MM.1S (cell line): Measurements from ENCODE around the gene LRIT2.

ENCODE experiments used
- DNase-seq: peaks from one replicate; pipeline ENCODE4 v3.0.0-alpha.2; 2015
- H2AFZ ChIP-seq: fragments of 300-600 bp; sonication (generic); 2 replicates; pipeline ENCODE4 v1.6.0; 2016; ENCODE audit warnings: antibody characterized with exemption, low read length
- H3F3A ChIP-seq: fragments of 300-600 bp; sonication (generic); 2 replicates; pipeline ENCODE4 v1.6.1; 2016; ENCODE audit warnings: mild to moderate bottlenecking, antibody characterized with exemption, low read length, moderate library complexity, mixed read lengths; ENCODE audit not compliant: insufficient read depth
- H3K27ac ChIP-seq: fragments of 300-600 bp; sonication (generic); 2 replicates; pipeline ENCODE4 v1.5.1; 2016; ENCODE audit warnings: mild to moderate bottlenecking, low read length
- H3K27me3 ChIP-seq: fragments of 300-600 bp; sonication (generic); replicated peaks from 2 replicates; pipeline ENCODE4 v1.6.0; 2016; ENCODE audit warnings: low read length; ENCODE audit not compliant: insufficient read depth
- H3K36me3 ChIP-seq: fragments of 300-600 bp; sonication (generic); replicated peaks from 2 replicates; pipeline ENCODE4 v1.6.1; 2016; ENCODE audit warnings: mild to moderate bottlenecking, low read length, mixed read lengths; ENCODE audit not compliant: insufficient read depth
- H3K4me1 ChIP-seq: fragments of 300-600 bp; sonication (generic); 2 replicates; pipeline ENCODE4 v1.6.1; 2016; ENCODE audit warnings: low read length, mixed read lengths
- H3K4me2 ChIP-seq: fragments of 300-600 bp; sonication (generic); 2 replicates; pipeline ENCODE4 v1.6.0; 2016; ENCODE audit warnings: low read depth, low read length
- H3K4me3 ChIP-seq: fragments of 300-600 bp; sonication (generic); 2 replicates; pipeline ENCODE4 v1.5.1; 2016; ENCODE audit warnings: low read length, mixed read lengths
- H3K79me2 ChIP-seq: fragments of 300-600 bp; sonication (generic); 2 replicates; pipeline ENCODE4 v1.6.1; 2016; ENCODE audit warnings: mixed run types, low read length, mixed read lengths
- H3K9ac ChIP-seq: fragments of 300-600 bp; sonication (generic); 2 replicates; pipeline ENCODE4 v1.6.1; 2016; ENCODE audit warnings: low read length, mixed read lengths
- H3K9me2 ChIP-seq: fragments of 300-600 bp; sonication (generic); replicated peaks from 2 replicates; pipeline ENCODE4 v1.6.1; 2016; ENCODE audit warnings: mild to moderate bottlenecking, low read length, mixed read lengths; ENCODE audit not compliant: insufficient read depth
- H3K9me3 ChIP-seq: fragments of 300-600 bp; sonication (generic); replicated peaks from 2 replicates; pipeline ENCODE4 v1.6.1; 2016; ENCODE audit warnings: mild to moderate bottlenecking, low read length, mixed read lengths; ENCODE audit not compliant: insufficient read depth
- H4K20me1 ChIP-seq: fragments of 300-600 bp; sonication (generic); 2 replicates; pipeline ENCODE4 v1.6.1; 2016; ENCODE audit warnings: mild to moderate bottlenecking, low read length, moderate library complexity, mixed read lengths; ENCODE audit not compliant: insufficient read depth
- CTCF ChIP-seq: fragments of 300-600 bp; sonication (generic); IDR thresholded peaks from 2 replicates; pipeline ENCODE4 v1.5.1; 2016; ENCODE audit warnings: antibody characterized with exemption, low read length, mixed read lengths
- EZH2 ChIP-seq: fragments of 300-600 bp; sonication (generic); optimal IDR thresholded peaks from 2 replicates; pipeline ENCODE3; 2017; ENCODE audit warnings: low read depth, mild to moderate bottlenecking, antibody characterized with exemption, low read length, mixed read lengths
- EZH2phosphoT487 ChIP-seq: fragments of 300-600 bp; sonication (generic); IDR thresholded peaks from 2 replicates; pipeline ENCODE4 v1.6.1; 2018; ENCODE audit warnings: antibody characterized with exemption, low read length

Gene LRIT2

DNA sequence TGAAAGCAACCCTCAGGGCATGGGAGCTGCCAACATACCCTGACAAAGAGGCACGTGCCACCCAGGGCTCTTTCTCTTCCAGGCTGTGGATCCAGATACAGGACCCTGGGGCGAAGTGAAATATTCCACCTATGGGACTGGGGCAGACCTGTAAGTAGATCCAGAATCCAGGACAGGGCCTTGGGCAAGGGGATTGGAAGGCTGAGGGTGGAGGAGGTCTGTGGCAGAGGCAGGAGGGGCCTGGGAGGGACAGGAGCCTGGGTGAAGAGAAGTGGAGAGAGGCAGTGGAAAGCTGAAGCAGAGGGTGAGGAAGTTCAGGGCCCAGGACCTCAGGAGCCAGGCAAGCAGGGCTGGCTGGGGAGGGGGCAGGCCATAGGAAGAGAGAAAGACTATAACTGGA lies 13.8 kb downstream of the LRIT2 start:
- no peak overlapping the region for H2AFZ ChIP-seq
- no peak overlapping the region for H3K9ac ChIP-seq
- TF ChIP-seq CTCF (no peak), EZH2 (no peak), EZH2phosphoT487 (no peak)
- H3K36me3 ChIP-seq: no peaks in the 10 kb centered on the region
- no peaks in the 10 kb centered on the region for H3K79me2 ChIP-seq
- no peaks in the 10 kb centered on the region for H3K9me3 ChIP-seq
- H3K27me3 ChIP-seq: no peaks in the 10 kb centered on the region
- no peaks in the 10 kb centered on the region for H3K4me1 ChIP-seq
- H3F3A ChIP-seq: no peaks in the 10 kb centered on the region
- H3K27ac ChIP-seq: no peak overlapping the region
- H3K4me3 ChIP-seq: no peak overlapping the region
- H3K9me2 ChIP-seq: no peaks in the 10 kb centered on the region
- no peaks in the 10 kb centered on the region for H4K20me1 ChIP-seq
- no peak for DNase-seq
- H3K4me2 ChIP-seq: no peak overlapping the region

- no peak for DNase-seq
- no peaks in the 10 kb centered on the region for H4K20me1 ChIP-seq
- H2AFZ ChIP-seq: no peak overlapping the region
- no peaks in the 10 kb centered on the region for H3K27me3 ChIP-seq
- no peaks in the 10 kb centered on the region for H3F3A ChIP-seq
- H3K9ac ChIP-seq: no peak overlapping the region
- H3K4me1 ChIP-seq: no peaks in the 10 kb centered on the region
- no peaks in the 10 kb centered on the region for H3K9me2 ChIP-seq
- H3K36me3 ChIP-seq: no peaks in the 10 kb centered on the region
- H3K4me3 ChIP-seq: no peak overlapping the region
- H3K9me3 ChIP-seq: no peaks in the 10 kb centered on the region
- H3K79me2 ChIP-seq: no peaks in the 10 kb centered on the region
- no peak for TF ChIP-seq EZH2phosphoT487
- no peak for TF ChIP-seq EZH2
- no peak for TF ChIP-seq CTCF
- no peak overlapping the region for H3K27ac ChIP-seq
- H3K4me2 ChIP-seq: no peak overlapping the region
Measured at GRCh38 chr10:84208023-84208422, 17.3 kb downstream of the LRIT2 start.

- no peak overlapping the region for H3K4me2 ChIP-seq
- no peaks in the 10 kb centered on the region for H3K79me2 ChIP-seq
- no peaks in the 10 kb centered on the region for H3K4me1 ChIP-seq
- no peaks in the 10 kb centered on the region for H3K9me2 ChIP-seq
- no peaks in the 10 kb centered on the region for H3K27me3 ChIP-seq
- no peak overlapping the region for H3K9ac ChIP-seq
- no peaks in the 10 kb centered on the region for H3F3A ChIP-seq
- no peaks in the 10 kb centered on the region for H3K36me3 ChIP-seq
- no peak overlapping the region for H3K4me3 ChIP-seq
- no peak overlapping the region for H3K27ac ChIP-seq
- H2AFZ ChIP-seq: no peak overlapping the region
- no peak for TF ChIP-seq EZH2
- TF ChIP-seq EZH2phosphoT487: no peak
- TF ChIP-seq CTCF: no peak
- no peak for DNase-seq
- no peaks in the 10 kb centered on the region for H4K20me1 ChIP-seq
- H3K9me3 ChIP-seq: no peaks in the 10 kb centered on the region
Measured at GRCh38 chr10:84205853-84206525, 19.4 kb downstream of the LRIT2 start.
